H7 (cell line): ENCODE data around the gene TMEM237. TPM values are rescaled to one million over a fixed set of nuclear protein-coding genes. Genes with fewer than 3 reads are reported as not detected.
"Not testable (repeated sequence)": the region's sequence is repeated elsewhere in the genome, so short reads cannot be mapped to it uniquely, and the experiment has no call there.

Source experiments
- DNase-seq: peaks from one replicate; pipeline ENCODE4 v3.0.0; 2012
- H3K27me3 ChIP-seq: 2 replicates; pipeline ENCODE4 v1.6.0; 2011; ENCODE audit warnings: mild to moderate bottlenecking, low read length; ENCODE audit not compliant: control insufficient read depth, insufficient read depth
- H3K36me3 ChIP-seq: replicated peaks from 2 replicates; pipeline ENCODE4 v1.5.1; 2011; ENCODE audit warnings: low read length; ENCODE audit not compliant: control insufficient read depth, insufficient read depth
- H3K4me3 ChIP-seq: 2 replicates; pipeline ENCODE4 v1.5.1; 2011; ENCODE audit warnings: low read depth, mild to moderate bottlenecking, control low read depth, low read length, moderate library complexity; ENCODE audit not compliant: insufficient read depth
- total RNA-seq: library from RNA; depleted of rRNA; stranded (reverse); fragments of >200 nt; shearing (Covaris generic); gene quantifications from 2 replicates; pipeline ENCODE4 v1.2.3, GENCODE V29; 2014; rRNA removed

Gene TMEM237, protein sequence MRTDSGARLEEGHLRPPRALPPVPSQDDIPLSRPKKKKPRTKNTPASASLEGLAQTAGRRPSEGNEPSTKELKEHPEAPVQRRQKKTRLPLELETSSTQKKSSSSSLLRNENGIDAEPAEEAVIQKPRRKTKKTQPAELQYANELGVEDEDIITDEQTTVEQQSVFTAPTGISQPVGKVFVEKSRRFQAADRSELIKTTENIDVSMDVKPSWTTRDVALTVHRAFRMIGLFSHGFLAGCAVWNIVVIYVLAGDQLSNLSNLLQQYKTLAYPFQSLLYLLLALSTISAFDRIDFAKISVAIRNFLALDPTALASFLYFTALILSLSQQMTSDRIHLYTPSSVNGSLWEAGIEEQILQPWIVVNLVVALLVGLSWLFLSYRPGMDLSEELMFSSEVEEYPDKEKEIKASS
- total RNA-seq, result 29.0 and 32.5 TPM in 2 replicates

DNA sequence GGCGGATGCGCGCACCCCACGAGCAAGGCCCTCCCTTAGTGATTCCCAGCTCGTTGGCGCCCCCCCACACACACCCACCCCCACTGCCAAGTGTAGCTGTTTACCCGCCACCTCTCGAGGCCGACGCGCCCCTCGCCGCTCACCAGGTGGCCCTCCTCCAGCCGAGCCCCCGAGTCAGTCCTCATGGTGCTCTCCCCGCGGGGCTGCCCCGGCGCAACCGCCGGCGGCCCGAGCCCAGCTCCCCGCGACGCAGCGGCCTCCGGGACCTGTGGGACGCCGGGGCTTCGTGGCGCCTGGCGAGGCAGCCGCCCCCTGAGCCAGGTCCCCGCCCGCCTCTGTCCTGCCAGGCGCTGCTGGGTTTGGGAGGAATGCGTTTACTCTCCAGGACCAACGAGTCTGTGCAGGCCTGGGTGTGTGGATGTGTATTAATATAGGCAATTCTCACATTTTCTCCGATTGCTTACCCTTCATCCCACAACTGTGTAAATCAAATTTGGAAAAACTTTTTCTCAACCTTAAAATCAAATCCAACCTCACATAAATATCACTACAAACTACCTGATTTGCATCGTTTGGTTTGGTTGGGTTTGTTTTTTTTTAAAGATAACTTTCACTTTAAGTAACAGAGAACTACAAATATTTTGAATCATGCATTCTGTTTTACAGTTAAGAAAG, at the start of gene TMEM237:
TSS of gene TMEM237 (minus strand) at position 288 of the 675 bp plus-strand sequence. CDS start at position 185, 103 bp downstream.
- no peaks in the 10 kb centered on the region; the same call in 1 of the 2 replicates for H3K27me3 ChIP-seq
- H3K4me3 ChIP-seq, result peak within 1 kb of the TSS; percentile 85
- H3K36me3 ChIP-seq, result peaks cover 5% of the 10 kb centered on the region
- DNase-seq, result peak; percentile 77

DNA sequence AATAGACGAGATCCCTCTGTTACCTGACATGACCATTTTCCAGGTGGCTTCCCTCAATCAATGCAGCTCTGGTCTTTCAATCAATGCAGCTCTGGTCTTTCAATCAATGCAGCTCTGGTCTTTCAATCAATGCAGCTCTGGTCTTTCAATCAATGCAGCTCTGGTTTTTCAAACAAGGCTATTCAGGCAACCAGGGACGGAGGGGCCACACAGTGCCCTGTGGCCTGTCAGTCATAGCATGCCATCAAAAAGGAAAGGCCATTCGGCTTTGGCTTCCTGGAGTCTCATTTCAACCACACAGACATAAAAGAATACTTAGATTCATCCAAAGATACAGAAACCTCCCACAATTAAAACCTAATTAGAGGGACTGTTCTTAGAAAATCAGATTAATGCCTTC, 41.9 kb upstream of the TMEM237 start:
- Histone ChIP-seq H3K36me3 (no peaks in the 10 kb centered on the region), H3K27me3 (no peaks in the 10 kb centered on the region), H3K4me3 (no peak overlapping the region)
- no peak for DNase-seq

DNA sequence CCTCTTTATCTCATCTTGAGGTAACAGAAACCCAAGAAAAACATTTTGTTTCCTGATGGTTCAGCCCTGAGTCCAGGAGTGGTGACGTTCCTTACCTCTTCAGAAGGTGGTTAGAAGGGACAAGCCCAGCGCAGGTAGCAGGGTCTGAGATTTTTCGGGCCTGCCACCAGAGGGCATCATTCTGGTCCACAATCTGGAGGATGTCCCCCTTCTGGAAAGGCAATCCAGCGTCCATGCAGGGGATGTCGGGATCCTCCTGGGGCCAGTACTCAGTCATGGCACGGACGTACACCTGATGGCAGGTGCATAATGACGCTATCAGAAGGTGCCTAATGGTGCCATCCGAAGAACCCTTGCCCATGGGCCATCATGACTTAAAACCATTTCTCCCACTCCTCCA, 37.4 kb upstream of the TMEM237 start:
- Histone ChIP-seq H3K36me3 (no peaks in the 10 kb centered on the region), H3K27me3 (no peaks in the 10 kb centered on the region), H3K4me3 (no peak overlapping the region)
- peak; percentile 81 for DNase-seq

- Histone ChIP-seq H3K27me3 (no peaks in the 10 kb centered on the region), H3K4me3 (no peak overlapping the region), H3K36me3 (no peaks in the 10 kb centered on the region)
- DNase-seq, result no peak
Measured at GRCh38 chr2:201678401-201678800, 35.1 kb upstream of the TMEM237 start.

- no peak for DNase-seq
- Histone ChIP-seq H3K36me3 (no peaks in the 10 kb centered on the region), H3K27me3 (no peaks in the 10 kb centered on the region), H3K4me3 (no peak overlapping the region)
Measured at GRCh38 chr2:201675454-201675853, 32.2 kb upstream of the TMEM237 start.

DNA sequence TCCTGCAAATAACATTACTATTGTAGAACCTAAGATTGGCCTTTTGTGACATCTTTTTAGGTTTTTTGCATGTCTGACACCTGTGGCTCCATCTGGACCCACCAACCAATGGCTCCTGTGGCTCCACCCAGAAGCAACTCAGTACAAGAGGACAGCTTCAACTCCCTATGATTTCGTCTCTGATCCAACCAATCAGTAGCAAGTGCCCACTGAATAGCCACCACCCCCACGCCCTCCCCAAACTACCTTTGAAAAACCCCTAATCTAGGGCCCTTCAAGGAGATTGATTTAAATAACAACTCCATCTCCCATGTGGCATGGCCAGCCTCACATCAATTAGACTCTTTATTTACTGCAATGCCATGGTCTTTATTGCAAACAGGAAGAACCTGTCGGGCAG, 31.5 kb upstream of the TMEM237 start:
- Histone ChIP-seq H3K4me3 (no peak overlapping the region), H3K27me3 (no peaks in the 10 kb centered on the region), H3K36me3 (no peaks in the 10 kb centered on the region)
- no peak for DNase-seq

DNA sequence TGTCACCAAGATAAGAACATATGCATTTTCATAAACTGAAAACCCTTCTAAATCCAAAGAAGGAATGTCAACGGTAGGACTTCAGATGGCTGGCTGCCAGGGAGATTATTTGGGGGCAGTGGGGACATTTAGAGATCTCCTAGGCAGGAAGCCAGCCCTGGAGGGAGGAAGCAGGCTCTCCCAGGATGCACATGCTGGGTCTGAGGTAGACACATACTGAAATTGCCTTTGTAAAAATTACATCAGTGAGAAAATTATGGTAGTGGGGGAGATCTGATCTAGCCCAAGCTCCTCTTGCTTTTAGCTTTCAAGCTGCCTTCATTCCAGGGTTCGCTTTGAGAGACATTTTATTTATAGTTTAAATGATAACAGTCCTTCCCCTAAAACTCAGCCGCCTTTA, 31.0 kb upstream of the TMEM237 start:
- Histone ChIP-seq H3K36me3 (no peaks in the 10 kb centered on the region), H3K27me3 (no peaks in the 10 kb centered on the region), H3K4me3 (no peak overlapping the region)
- no peak for DNase-seq

DNA sequence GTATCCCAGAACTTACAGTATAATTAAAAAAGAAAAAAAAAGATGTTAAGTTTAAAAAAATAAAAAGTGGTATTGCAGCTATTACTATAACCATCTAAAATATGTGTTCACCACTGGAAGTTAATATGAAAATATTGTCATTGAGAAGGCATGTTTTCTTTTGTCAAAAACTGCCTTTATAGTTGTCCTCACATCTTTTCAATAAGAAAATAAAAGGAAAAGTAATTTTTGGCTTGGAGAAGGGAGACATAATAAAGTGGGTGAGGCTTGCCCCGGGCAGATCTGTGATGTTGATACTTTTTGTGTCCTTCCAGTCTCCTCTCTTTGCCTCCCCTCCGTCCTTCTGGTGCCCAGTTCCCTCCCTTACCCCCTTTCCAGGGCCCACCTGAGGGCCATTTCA, 30.2 kb upstream of the TMEM237 start:
- H3K27me3 ChIP-seq, result no peaks in the 10 kb centered on the region
- H3K36me3 ChIP-seq, result no peaks in the 10 kb centered on the region
- no peak for DNase-seq
- H3K4me3 ChIP-seq, result no peak overlapping the region

GRCh38 chr2:201671205-201671604, 27.9 kb upstream of the TMEM237 start:
- H3K27me3 ChIP-seq, DNase-seq, H3K36me3 ChIP-seq, H3K4me3 ChIP-seq: not testable (repeated sequence)

DNA sequence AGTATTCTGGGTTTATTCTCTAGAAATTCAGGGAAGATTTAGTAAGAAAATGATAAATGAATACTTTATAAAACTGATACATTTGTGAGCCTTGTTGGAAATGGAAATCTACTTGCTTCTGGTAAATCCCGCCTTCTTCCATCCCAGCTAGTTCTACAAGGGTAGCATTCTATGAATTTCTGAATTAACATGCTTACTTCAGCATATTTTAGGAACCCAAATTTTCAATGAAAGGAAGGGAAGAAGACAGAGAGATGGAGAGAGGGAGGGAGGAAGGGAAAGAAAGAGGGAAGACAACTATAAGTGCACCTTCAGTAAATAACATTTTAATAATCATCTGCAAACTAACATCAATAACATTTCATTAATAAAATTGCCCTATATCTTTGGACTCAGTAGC, 26.6 kb upstream of the TMEM237 start:
- no peak for DNase-seq
- no peaks in the 10 kb centered on the region for H3K36me3 ChIP-seq
- no peak overlapping the region for H3K4me3 ChIP-seq
- no peaks in the 10 kb centered on the region for H3K27me3 ChIP-seq

DNA sequence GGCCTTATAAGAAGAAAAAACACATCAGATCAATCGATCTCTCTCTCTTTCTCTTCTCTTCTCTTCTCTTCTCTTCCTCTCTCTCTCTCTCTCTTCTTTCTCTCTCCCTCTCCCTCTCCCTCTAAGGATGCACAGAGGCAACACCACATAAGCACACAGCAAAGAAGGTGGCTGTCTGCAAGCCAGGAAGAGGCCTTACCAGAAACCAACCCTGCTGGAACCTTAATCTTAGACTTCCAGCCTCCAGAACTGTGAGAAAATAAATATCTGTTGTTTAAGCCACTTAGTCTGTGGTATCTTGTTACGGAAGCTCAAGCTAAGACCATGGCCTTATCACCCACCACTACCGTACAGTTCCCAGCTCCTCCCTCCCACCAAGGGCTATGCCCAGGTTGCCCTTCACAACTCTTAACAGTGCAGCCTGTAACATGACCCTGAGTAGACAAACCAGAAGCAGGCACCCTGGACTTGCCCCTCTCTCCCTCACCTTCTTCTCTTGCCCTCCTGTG, 25.2 kb upstream of the TMEM237 start:
- Histone ChIP-seq H3K36me3 (no peaks in the 10 kb centered on the region), H3K4me3 (no peak overlapping the region), H3K27me3 (no peaks in the 10 kb centered on the region)
- DNase-seq, result no peak

DNA sequence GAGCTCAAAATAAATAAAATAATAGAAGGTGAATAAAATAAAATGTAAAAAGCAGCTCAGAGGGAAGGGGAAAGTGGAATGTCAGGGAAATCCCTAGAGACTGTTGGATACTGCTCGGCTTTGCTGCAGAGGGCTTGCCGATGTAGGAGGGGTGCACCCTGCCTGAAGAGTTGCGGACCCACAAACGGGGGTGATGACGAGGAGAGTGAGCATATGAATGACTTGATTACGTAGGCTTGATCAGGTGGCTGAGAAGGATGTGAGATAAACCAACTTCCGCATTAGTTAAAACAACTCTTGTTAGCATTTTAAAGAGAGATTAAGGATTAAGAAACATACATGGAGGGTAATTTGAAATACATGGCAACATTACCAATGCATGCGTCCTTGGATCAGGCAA, 21.0 kb upstream of the TMEM237 start:
- peak; percentile 25 for DNase-seq

DNA sequence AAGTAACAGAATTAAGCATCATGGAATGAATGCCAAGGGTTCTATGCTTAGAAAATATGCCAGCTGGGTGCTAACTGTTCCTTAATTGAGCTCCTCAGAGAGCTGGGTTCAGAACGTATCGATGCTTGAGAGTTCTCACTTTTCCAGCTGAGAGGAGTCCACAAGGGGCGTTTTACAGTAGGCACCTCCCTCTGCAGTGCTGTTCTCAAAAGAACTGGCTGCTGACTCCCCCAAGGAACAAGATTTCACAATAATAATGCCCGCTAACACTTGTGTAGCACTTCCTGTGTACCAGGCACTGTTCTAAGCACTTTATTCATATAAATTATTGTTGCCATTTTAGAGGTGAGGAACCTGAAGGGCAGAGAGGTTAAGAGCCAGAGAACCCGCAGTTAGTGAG, 18.1 kb upstream of the TMEM237 start:
- H3K4me3 ChIP-seq, result no peak overlapping the region
- DNase-seq, result peak; percentile 26
- no peaks in the 10 kb centered on the region for H3K27me3 ChIP-seq
- no peaks in the 10 kb centered on the region for H3K36me3 ChIP-seq

More for the DNA sequence above, 21.0 kb upstream of the TMEM237 start:
- Histone ChIP-seq H3K4me3 (no peak overlapping the region), H3K36me3 (no peaks in the 10 kb centered on the region), H3K27me3 (no peaks in the 10 kb centered on the region)

DNA sequence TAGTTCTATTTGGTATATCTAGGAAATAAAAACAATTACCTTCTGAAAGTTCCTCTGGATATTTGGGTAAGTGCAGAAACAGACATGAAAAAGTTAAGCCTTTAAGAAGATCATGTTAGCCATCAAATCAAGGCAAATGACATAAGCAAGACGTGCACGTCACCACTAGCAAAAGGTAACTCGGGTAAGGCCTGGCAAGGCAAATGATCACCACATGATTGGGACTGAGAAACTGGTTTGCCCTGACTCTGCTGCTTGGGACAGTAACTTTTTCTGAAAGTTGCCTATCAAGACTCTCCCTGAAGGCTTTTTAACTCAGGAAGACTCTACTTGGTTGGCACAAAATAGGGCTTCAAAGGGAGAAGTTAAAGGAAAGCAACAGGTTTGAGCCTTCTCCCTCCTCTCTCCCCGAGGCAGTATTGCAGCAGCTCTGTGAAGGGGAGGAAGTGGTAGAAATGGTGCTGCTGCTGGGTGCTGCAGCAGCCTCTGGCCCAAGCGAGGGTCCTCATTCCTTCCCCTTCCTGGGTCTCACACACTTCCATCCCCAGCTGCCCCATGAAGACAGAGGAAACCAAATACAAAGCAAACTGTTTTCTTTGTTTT, 17.1 kb upstream of the TMEM237 start:
- H3K27me3 ChIP-seq, result no peaks in the 10 kb centered on the region
- H3K4me3 ChIP-seq, result no peak overlapping the region
- no peaks in the 10 kb centered on the region for H3K36me3 ChIP-seq
- no peak for DNase-seq

- Histone ChIP-seq H3K36me3 (no peaks in the 10 kb centered on the region), H3K27me3 (no peaks in the 10 kb centered on the region), H3K4me3 (no peak overlapping the region)
- no peak for DNase-seq
Measured at GRCh38 chr2:201656740-201657139, 13.4 kb upstream of the TMEM237 start.
